PC-9 (cell line): ENCODE measurements around the gene PRDM10. TPM values are rescaled to one million over a fixed set of nuclear protein-coding genes. Genes with fewer than 3 reads are reported as not detected.

Experiments
- BruUV-seq: library from RNA; stranded (reverse); fragments of 400-500 nt; replicated peaks from 2 replicates; lab custom pipeline; 2021; lab: Mats Ljungman, UMichigan
- CTCF ChIA-PET: fragments of 300-600 bp; sonication (Branson Sonifier 250); formaldehyde crosslinking; loops from one replicate; lab custom pipeline; 2022; ENCODE audit warnings: antibody characterized with exemption; lab: Charles Lee
- POLR2A ChIA-PET: fragments of 300-600 bp; sonication (Branson Sonifier 250); formaldehyde crosslinking; loops from one replicate; lab custom pipeline; 2022; ENCODE audit warnings: antibody characterized with exemption; ENCODE audit not compliant: unreplicated experiment; lab: Charles Lee
- DNase-seq, 2 experiments: peaks; one replicate each; pipeline versions ENCODE4 v3.0.0 to v3.0.0-alpha.2; 2015 to 2022; ENCODE audit warnings: mixed read lengths in 1 of 2
- H2AFZ ChIP-seq: fragments of 200-600 bp; sonication (generic); 2 replicates; pipeline ENCODE4 v1.8.1; 2017; ENCODE audit warnings: antibody characterized with exemption
- H3F3A ChIP-seq: fragments of 200-600 bp; sonication (generic); 2 replicates; pipeline ENCODE4 v1.8.1; 2017; ENCODE audit warnings: antibody characterized with exemption, mild to moderate bottlenecking, low read depth; ENCODE audit not compliant: insufficient read depth
- H3K27ac ChIP-seq: fragments of 200-600 bp; sonication (generic); 2 replicates; pipeline ENCODE4 v1.6.1; 2016; ENCODE audit warnings: mixed run types
- H3K27me3 ChIP-seq: fragments of 200-600 bp; sonication (generic); 2 replicates; pipeline ENCODE4 v1.6.1; 2016; ENCODE audit warnings: low read depth, mixed run types; ENCODE audit not compliant: insufficient read depth
- H3K36me3 ChIP-seq: fragments of 200-600 bp; sonication (generic); 2 replicates; pipeline ENCODE4 v1.6.1; 2016; ENCODE audit warnings: low read depth, mixed run types
- H3K4me1 ChIP-seq: fragments of 200-600 bp; sonication (generic); replicated peaks from 2 replicates; pipeline ENCODE4 v1.6.1; 2016; ENCODE audit warnings: mixed run types; ENCODE audit not compliant: insufficient read depth
- H3K4me2 ChIP-seq: fragments of 200-600 bp; sonication (generic); 2 replicates; pipeline ENCODE4 v1.6.1; 2017; ENCODE audit warnings: mixed run types
- H3K4me3 ChIP-seq: fragments of 200-600 bp; sonication (generic); 2 replicates; pipeline ENCODE4 v1.6.1; 2016; ENCODE audit warnings: mixed run types
- H3K79me2 ChIP-seq: fragments of 200-600 bp; sonication (generic); 2 replicates; pipeline ENCODE4 v1.6.1; 2017; ENCODE audit warnings: low read depth, mixed run types
- H3K9me2 ChIP-seq: fragments of 200-600 bp; sonication (generic); 2 replicates; pipeline ENCODE4 v1.8.1; 2017; ENCODE audit warnings: mild to moderate bottlenecking; ENCODE audit not compliant: insufficient read depth
- H3K9me3 ChIP-seq: fragments of 200-600 bp; sonication (generic); 2 replicates; pipeline ENCODE4 v1.8.1; 2016; ENCODE audit warnings: low read depth; ENCODE audit not compliant: insufficient read depth
- H4K20me1 ChIP-seq: fragments of 200-600 bp; sonication (generic); 2 replicates; pipeline ENCODE4 v1.8.1; 2017; ENCODE audit not compliant: insufficient read depth
- EZH2 ChIP-seq: fragments of 200-600 bp; sonication (generic); IDR thresholded peaks from 2 replicates; pipeline ENCODE4 v1.8.0; 2017; ENCODE audit warnings: antibody characterized with exemption, low read depth
- intact Hi-C: fragments of 100-400 bp; cut with micrococcal nuclease; formaldehyde crosslinking; loops from one replicate; pipeline ENCODE4 v1.10.0; 2022; ENCODE audit not compliant: unreplicated experiment
- total RNA-seq: library from RNA; stranded (reverse); gene quantifications from 2 replicates; pipeline ENCODE4 v1.2.3, GENCODE V29; 2021
- TF ChIP-seq, protein P1 (sequence below): fragments of 200-600 bp; sonication (generic); conservative IDR thresholded peaks from 2 replicates; pipeline ENCODE4 v1.6.1; 2017; ENCODE audit warnings: mixed run types, antibody characterized with exemption, mild to moderate bottlenecking, moderate library complexity

The PRDM10 gene
- total RNA-seq, 1 experiment from 2014 or later, result 14.6 TPM

DNA sequence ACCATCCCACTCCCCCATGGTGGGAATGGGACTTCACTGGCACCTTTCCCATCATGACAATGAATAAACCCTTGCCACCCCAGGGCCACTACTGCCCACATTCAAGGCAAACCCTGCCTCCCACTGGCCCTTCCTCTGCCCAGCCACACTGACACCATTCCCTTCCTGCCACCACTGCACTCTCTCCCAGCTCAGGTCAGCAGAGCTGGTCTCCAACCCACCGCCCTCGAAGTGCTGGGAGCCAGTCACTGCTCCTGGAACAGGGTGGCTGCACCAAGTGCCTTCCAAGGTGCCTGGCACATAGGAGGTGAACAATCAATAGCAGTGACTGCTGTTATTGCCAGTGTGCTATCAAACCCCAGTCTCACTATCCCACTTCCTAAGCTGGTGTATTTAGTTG lies 27.1 kb downstream of the PRDM10 start:
- no peaks in the 10 kb centered on the region for H3K36me3 ChIP-seq
- H3K9me3 ChIP-seq, result no peaks in the 10 kb centered on the region
- H3K79me2 ChIP-seq, result no peaks in the 10 kb centered on the region
- no peak for DNase-seq
- H3K4me2 ChIP-seq, result no peak overlapping the region
- no peaks in the 10 kb centered on the region for H3K27me3 ChIP-seq
- no peak overlapping the region for H2AFZ ChIP-seq
- BruUV-seq, result no TSS peak
- H3K4me3 ChIP-seq, result no peak overlapping the region
- no peaks in the 10 kb centered on the region for H3K4me1 ChIP-seq
- H3K9me2 ChIP-seq, result no peaks in the 10 kb centered on the region
- H3F3A ChIP-seq, result no peaks in the 10 kb centered on the region
- H3K27ac ChIP-seq, result no peak overlapping the region
- intact Hi-C loops, result no loop called here
- CTCF ChIA-PET, result no interaction called here
- POLR2A ChIA-PET, result no interaction called here
- H4K20me1 ChIP-seq, result no peaks in the 10 kb centered on the region
- TF ChIP-seq EZH2, result no peak
- TF ChIP-seq, protein P1, sequence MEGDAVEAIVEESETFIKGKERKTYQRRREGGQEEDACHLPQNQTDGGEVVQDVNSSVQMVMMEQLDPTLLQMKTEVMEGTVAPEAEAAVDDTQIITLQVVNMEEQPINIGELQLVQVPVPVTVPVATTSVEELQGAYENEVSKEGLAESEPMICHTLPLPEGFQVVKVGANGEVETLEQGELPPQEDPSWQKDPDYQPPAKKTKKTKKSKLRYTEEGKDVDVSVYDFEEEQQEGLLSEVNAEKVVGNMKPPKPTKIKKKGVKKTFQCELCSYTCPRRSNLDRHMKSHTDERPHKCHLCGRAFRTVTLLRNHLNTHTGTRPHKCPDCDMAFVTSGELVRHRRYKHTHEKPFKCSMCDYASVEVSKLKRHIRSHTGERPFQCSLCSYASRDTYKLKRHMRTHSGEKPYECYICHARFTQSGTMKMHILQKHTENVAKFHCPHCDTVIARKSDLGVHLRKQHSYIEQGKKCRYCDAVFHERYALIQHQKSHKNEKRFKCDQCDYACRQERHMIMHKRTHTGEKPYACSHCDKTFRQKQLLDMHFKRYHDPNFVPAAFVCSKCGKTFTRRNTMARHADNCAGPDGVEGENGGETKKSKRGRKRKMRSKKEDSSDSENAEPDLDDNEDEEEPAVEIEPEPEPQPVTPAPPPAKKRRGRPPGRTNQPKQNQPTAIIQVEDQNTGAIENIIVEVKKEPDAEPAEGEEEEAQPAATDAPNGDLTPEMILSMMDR, result no peak

DNA sequence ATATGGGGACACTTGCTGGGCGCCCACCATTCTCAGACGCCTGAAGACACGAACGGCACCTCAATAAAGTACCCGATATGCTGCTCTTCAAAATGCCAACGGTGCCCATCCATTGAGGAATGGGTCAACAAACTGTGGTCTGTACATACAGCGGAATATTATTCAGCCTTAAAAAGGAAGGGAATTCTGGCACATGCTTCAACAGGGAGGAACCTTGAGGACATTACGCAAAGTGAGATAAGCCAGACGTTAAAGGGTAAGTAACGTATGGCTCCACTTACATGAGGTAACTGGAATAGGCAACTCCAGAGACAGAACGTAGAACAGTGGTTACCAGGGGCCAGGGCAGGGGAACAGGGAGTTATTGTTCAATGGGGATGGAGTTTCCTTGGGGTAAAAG lies 28.0 kb downstream of the PRDM10 start:
- H4K20me1 ChIP-seq, result no peaks in the 10 kb centered on the region
- no peaks in the 10 kb centered on the region for H3K79me2 ChIP-seq
- H3K4me2 ChIP-seq, result no peak overlapping the region
- no peaks in the 10 kb centered on the region for H3K36me3 ChIP-seq
- H3K9me2 ChIP-seq, result no peaks in the 10 kb centered on the region
- no peak overlapping the region for H3K27ac ChIP-seq
- intact Hi-C loops, result no loop called here
- DNase-seq, result no peak
- CTCF ChIA-PET, result no interaction called here
- no peaks in the 10 kb centered on the region for H3F3A ChIP-seq
- BruUV-seq, result no TSS peak
- no peaks in the 10 kb centered on the region for H3K27me3 ChIP-seq
- no peaks in the 10 kb centered on the region for H3K9me3 ChIP-seq
- H2AFZ ChIP-seq, result no peak overlapping the region
- H3K4me3 ChIP-seq, result no peak overlapping the region
- TF ChIP-seq, protein P1, result no peak
- TF ChIP-seq EZH2, result no peak
- POLR2A ChIA-PET, result no interaction called here
- no peaks in the 10 kb centered on the region for H3K4me1 ChIP-seq

DNA sequence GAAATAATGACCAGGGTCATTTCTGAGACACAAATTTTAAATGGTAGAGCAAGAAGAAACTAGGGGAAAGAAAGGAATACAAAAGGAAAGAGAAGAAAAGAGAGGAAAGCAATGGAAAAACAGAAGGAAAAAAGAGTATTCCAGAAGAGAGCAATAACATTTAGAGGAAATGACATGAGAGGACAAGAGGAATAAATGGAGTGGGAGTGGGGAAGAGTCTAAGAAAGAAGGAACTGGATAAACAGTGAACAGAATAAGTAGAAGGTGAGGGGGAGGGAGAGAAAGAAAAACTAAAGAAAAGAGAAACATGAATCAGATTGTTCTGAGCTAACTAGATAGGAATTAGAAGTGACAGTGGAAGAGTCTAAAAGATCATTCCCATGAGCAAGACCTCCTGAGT lies 28.4 kb downstream of the PRDM10 start:
- DNase-seq, result no peak
- Histone ChIP-seq H3K36me3 (no peaks in the 10 kb centered on the region), H3K4me2 (no peak overlapping the region), H3K4me3 (no peak overlapping the region), H3K9me3 (no peaks in the 10 kb centered on the region), H3K27me3 (no peaks in the 10 kb centered on the region), H3K79me2 (no peaks in the 10 kb centered on the region), H3K9me2 (no peaks in the 10 kb centered on the region), H2AFZ (no peak overlapping the region), H3F3A (no peaks in the 10 kb centered on the region), H4K20me1 (no peaks in the 10 kb centered on the region), H3K4me1 (no peaks in the 10 kb centered on the region), H3K27ac (no peak overlapping the region)
- CTCF ChIA-PET, result no interaction called here
- intact Hi-C loops, result no loop called here
- POLR2A ChIA-PET, result interaction anchor here (0.7 kb wide), 1 partner anchor 98 kb away, joined by 6 read pairs; no protein-coding TSS in a partner anchor
- no TSS peak for BruUV-seq
- TF ChIP-seq, protein P1, result no peak
- no peak for TF ChIP-seq EZH2
